ENCODE results near the gene SLC6A18.

SLC6A18 gene

DNA sequence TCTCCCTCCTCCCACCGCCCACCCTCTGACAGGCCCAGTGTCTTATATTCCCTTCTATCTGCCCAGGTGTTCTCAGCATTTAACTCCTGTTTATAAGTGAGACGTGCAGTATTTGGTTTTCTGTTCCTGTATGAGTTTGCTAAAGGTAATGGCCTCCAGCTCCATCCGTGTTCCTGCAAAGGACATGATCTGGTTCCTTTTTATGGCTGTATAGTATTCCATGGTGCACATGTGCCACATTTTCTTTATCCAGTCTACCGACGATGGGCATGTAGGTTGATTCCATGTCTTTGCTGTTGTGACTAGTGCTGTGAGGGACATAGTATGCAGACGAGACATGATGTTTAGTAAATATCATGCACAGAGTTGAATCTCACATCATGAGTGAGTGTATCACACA, 30.8 kb upstream of the SLC6A18 start:
- DNase-seq (ENCODE audit: low read depth): no peak
- H3K4me3 ChIP-seq (ENCODE audit: control insufficient read depth, low read depth, low read length): no peak overlapping the region
- TF ChIP-seq, protein P1, sequence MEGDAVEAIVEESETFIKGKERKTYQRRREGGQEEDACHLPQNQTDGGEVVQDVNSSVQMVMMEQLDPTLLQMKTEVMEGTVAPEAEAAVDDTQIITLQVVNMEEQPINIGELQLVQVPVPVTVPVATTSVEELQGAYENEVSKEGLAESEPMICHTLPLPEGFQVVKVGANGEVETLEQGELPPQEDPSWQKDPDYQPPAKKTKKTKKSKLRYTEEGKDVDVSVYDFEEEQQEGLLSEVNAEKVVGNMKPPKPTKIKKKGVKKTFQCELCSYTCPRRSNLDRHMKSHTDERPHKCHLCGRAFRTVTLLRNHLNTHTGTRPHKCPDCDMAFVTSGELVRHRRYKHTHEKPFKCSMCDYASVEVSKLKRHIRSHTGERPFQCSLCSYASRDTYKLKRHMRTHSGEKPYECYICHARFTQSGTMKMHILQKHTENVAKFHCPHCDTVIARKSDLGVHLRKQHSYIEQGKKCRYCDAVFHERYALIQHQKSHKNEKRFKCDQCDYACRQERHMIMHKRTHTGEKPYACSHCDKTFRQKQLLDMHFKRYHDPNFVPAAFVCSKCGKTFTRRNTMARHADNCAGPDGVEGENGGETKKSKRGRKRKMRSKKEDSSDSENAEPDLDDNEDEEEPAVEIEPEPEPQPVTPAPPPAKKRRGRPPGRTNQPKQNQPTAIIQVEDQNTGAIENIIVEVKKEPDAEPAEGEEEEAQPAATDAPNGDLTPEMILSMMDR (conservative IDR thresholded peaks at IDR 0.05; ENCODE audit: control insufficient read depth, insufficient read depth, low read depth, low read length): no peak

DNA sequence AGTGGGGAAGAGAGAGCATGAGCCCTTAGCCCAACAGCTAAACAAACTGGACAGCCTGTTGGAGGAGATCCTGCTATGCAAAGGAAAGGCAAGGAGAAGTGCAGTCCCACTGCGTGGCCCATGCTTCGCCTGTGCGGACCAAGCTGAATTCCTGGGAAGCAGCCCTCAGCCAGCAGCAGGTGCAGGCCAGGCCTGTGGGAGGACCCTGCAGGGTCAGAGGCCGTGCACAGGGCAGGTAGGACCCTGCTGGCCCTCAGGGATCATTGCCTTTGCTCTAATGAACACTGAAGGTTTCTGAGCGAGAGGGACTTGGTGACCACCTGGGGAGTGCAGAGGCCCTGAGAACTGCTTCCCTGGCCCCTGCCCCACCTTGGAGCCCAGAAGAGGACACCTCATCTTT, 29.7 kb upstream of the SLC6A18 start:
- no peak for DNase-seq (ENCODE audit: low read depth)
- H3K4me3 ChIP-seq (ENCODE audit: control insufficient read depth, low read depth, low read length): no peak overlapping the region

DNA sequence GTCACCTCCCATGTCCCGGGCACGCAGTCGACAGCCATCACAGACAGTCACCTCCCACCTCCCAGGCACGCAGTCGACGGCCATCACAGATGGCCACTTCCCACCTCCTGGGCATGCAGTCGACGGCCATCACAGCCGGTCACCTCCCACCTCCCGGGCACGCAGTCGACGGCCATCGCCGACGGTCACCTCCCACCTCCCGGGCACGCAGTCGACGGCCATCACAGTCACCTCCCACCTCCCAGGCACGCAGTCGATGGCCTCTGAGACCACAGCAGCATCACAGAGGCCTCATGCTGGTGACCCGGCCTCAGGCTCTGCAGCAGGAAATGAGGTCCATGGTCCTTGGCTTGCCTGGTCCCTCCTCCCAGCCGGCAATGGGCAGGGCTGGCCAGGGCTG, 29.3 kb upstream of the SLC6A18 start:
- DNase-seq (ENCODE audit: low read depth): no peak
- TF ChIP-seq, protein P1 (conservative IDR thresholded peaks at IDR 0.05; ENCODE audit: control insufficient read depth, insufficient read depth, low read depth, low read length): no peak
- H3K4me3 ChIP-seq (ENCODE audit: control insufficient read depth, low read depth, low read length): no peak overlapping the region

More for the DNA sequence above, 29.7 kb upstream of the SLC6A18 start:
- TF ChIP-seq, protein P1 (conservative IDR thresholded peaks at IDR 0.05; ENCODE audit: control insufficient read depth, insufficient read depth, low read depth, low read length): no peak

DNA sequence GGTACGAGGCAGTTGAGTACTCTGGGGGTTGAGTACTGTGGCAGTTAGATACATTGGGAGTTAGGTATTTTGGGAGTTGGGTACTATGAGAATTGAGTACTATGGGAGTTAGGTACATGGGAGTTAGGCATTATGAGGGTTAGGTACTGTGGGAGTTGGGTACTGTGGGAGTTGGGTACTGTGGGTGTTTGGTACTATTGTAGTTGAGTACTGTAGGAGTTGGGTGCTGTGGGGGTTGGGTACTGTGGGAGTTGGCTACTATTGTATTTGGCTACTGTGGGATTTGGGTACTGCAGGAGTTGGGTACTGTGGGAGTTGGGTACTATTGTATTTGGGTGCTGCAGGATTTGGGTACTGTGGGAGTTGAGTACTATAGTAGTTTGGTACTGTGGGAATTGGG, 28.6 kb upstream of the SLC6A18 start:
- TF ChIP-seq, protein P1 (conservative IDR thresholded peaks at IDR 0.05; ENCODE audit: control insufficient read depth, insufficient read depth, low read depth, low read length): no peak
- DNase-seq (ENCODE audit: low read depth): no peak
- H3K4me3 ChIP-seq (ENCODE audit: control insufficient read depth, low read depth, low read length): no peak overlapping the region

DNA sequence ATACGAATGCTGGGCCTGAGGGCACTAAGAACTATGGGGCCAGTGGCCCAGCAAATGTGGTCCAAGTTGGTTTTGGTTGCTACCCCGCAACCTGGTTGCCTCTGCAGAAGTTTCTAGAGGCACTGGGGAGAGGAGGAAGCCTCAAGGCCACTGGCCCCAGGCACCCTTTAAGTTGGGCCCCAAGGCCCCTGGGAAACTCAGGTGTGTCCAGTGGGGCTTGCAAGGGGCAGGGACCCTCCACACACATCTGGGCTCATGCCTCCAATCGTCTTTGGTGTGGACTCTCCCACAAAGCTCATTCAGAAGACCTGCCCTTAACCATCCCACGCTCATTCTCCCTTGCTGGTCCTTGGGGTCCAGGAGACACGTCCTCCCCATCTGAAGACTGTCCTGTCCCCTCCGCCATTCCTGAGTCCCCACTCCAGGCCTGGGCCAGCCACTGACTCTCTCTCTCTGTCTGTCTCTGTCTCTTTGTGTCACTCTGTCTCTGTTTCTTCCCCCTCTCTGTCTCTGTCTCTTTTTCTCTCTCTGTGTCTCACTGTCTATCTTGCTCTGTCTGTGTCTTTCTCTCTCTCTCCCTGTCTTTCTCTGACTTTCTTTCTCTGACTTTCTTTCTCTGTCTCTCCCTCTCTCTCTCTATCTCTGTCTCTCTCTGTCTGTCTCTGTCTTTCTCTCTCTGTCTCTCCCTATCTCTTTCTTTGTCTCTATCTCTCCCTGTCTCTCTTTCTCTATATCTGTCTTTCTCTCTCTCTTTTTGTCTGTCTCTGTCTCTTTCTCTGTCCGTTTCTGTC, 27.1 kb upstream of the SLC6A18 start:
- TF ChIP-seq, protein P1 (conservative IDR thresholded peaks at IDR 0.05; ENCODE audit: control insufficient read depth, insufficient read depth, low read depth, low read length): no peak
- DNase-seq (ENCODE audit: low read depth): no peak
- no peak overlapping the region for H3K4me3 ChIP-seq (ENCODE audit: control insufficient read depth, low read depth, low read length)

DNA sequence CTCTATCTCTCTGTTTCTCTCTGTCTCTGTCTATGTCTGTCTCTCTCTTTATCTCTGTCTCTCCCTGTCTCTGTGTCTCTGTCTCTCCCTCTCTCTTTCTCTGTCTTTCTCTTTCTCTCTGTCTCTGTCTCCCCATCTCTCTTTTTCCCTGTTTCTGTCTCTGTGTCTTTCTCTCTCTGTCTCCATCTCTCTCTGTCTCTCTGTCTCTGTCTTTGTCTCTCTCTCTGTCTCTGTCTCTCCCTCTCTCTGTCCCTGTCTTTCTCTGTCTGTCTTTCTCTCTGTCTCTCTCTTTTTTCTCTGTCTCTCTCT, 25.9 kb upstream of the SLC6A18 start:
- TF ChIP-seq, protein P1 (conservative IDR thresholded peaks at IDR 0.05; ENCODE audit: control insufficient read depth, insufficient read depth, low read depth, low read length): no peak
- H3K4me3 ChIP-seq (ENCODE audit: control insufficient read depth, low read depth, low read length): no peak overlapping the region

More for the DNA sequence above, 25.9 kb upstream of the SLC6A18 start:
- no peak for DNase-seq (ENCODE audit: low read depth)
